HCT116 (cell line): ENCODE data around the gene CISD1. TPM values are rescaled to one million over a fixed set of nuclear protein-coding genes. Genes with fewer than 3 reads are reported as not detected.

ENCODE experiments used
- ATAC-seq: fragments of 200-7000 bp; cut with Tn5 transposase; 2 replicates; pipeline ENCODE4 v1.9.1; 2020; ENCODE audit warnings: mild to moderate bottlenecking, moderate library complexity
- BruUV-seq: library from RNA; stranded (reverse); fragments of 400-500 nt; replicated peaks from 2 replicates; lab custom pipeline; 2021; lab: Mats Ljungman, UMichigan
- CTCF ChIA-PET: fragments of 300-600 bp; sonication (Branson Sonifier 250); formaldehyde crosslinking; loops from one replicate; lab custom pipeline; 2021; ENCODE audit warnings: antibody characterized with exemption; lab: Charles Lee
- POLR2A ChIA-PET: fragments of 300-600, 350-600 bp; sonication (Branson Sonifier 250); formaldehyde crosslinking; loops from one replicate; lab custom pipeline; 2021; ENCODE audit warnings: antibody characterized with exemption; lab: Charles Lee
- RAD21 ChIA-PET, 2 experiments: fragments of 300-600 bp; sonication (Branson Sonifier 250); formaldehyde crosslinking; loops; one replicate each; lab custom pipeline; 2023; ENCODE audit warnings: low total read pairs in 2 of 2; ENCODE audit not compliant: uncharacterized antibody in 2 of 2, unreplicated experiment in 2 of 2, low non-redundant PET in 1 of 2; lab: Charles Lee
- DNase-seq: peaks from one replicate; pipeline ENCODE4 v3.0.0-alpha.2; 2010; ENCODE audit warnings: low read depth, low spot score
- H2AFZ ChIP-seq: fragments of 200-600 bp; shearing (Covaris generic), sonication (generic); 2 replicates; pipeline ENCODE4 v1.6.1; 2017; ENCODE audit warnings: low read depth, mixed run types, mixed read lengths, antibody characterized with exemption, low read length; ENCODE audit not compliant: poor library complexity, severe bottlenecking
- H3K27ac ChIP-seq: 2 replicates; pipeline ENCODE4 v1.5.1; 2012; ENCODE audit warnings: low read depth, low read length
- H3K27me3 ChIP-seq: fragments of 200-600 bp; sonication (generic); 2 replicates; pipeline ENCODE4 v1.6.1; 2016; ENCODE audit warnings: mixed run types, low read length, mixed read lengths; ENCODE audit not compliant: insufficient read depth
- H3K36me3 ChIP-seq, 2 experiments: fragments of 200-500 bp in 1 of 2; fragments of 200-600 bp in 1 of 2; sonication (Bioruptor generic) in 1 of 2; sonication (generic) in 1 of 2; 2 replicates each; pipeline versions ENCODE4 v1.5.1 to v1.6.1; 2014 to 2016; ENCODE audit warnings: low read length in 2 of 2, inconsistent platforms in 1 of 2, mixed read lengths in 1 of 2, mixed run types in 1 of 2; ENCODE audit not compliant: insufficient read depth in 2 of 2, control insufficient read depth in 1 of 2
- H3K4me1 ChIP-seq, 2 experiments: fragments of 200-600 bp in 1 of 2; sonication (generic) in 1 of 2; 2 replicates each; pipeline versions ENCODE4 v1.5.1 to v1.6.1; 2012 to 2017; ENCODE audit warnings: low read length in 2 of 2, inconsistent platforms in 1 of 2, mild to moderate bottlenecking in 1 of 2, mixed read lengths in 1 of 2, mixed run types in 1 of 2, moderate library complexity in 1 of 2; ENCODE audit not compliant: insufficient read depth in 2 of 2, control insufficient read depth in 1 of 2
- H3K4me2 ChIP-seq: fragments of 200-600 bp; sonication (generic); 2 replicates; pipeline ENCODE4 v1.6.1; 2017; ENCODE audit warnings: mixed run types, low read length, mixed read lengths
- H3K4me3 ChIP-seq, 2 experiments: fragments of 200-600 bp in 1 of 2; sonication (generic) in 1 of 2; replicated peaks in 1 of 2; 2 replicates each; pipeline ENCODE4 v1.5.1; 2011 to 2016; ENCODE audit warnings: low read length in 2 of 2, control low read depth in 1 of 2, low read depth in 1 of 2, mild to moderate bottlenecking in 1 of 2, mixed read lengths in 1 of 2, mixed run types in 1 of 2
- H3K79me2 ChIP-seq: fragments of 200-600 bp; sonication (generic); 2 replicates; pipeline ENCODE4 v1.6.1; 2017; ENCODE audit warnings: mild to moderate bottlenecking, mixed run types, low read length, moderate library complexity, mixed read lengths; ENCODE audit not compliant: insufficient read depth
- H3K9ac ChIP-seq: fragments of 200-600 bp; sonication (generic); 2 replicates; pipeline ENCODE4 v1.6.1; 2016; ENCODE audit warnings: low read length, mixed read lengths
- H3K9me2 ChIP-seq: fragments of 200-600 bp; sonication (generic), shearing (Covaris generic); 2 replicates; pipeline ENCODE4 v1.6.1; 2017; ENCODE audit warnings: mixed run types, mild to moderate bottlenecking, moderate library complexity; ENCODE audit not compliant: insufficient read depth
- H3K9me3 ChIP-seq, 2 experiments: fragments of 200-500 bp in 1 of 2; fragments of 200-600 bp in 1 of 2; sonication (Bioruptor generic) in 1 of 2; sonication (generic) in 1 of 2; 2 replicates each; pipeline ENCODE4 v1.6.1; 2014 to 2017; ENCODE audit warnings: low read length in 2 of 2, mixed read lengths in 2 of 2, inconsistent platforms in 1 of 2, low read depth in 1 of 2, mild to moderate bottlenecking in 1 of 2, mixed run types in 1 of 2, moderate library complexity in 1 of 2; ENCODE audit not compliant: control insufficient read depth in 1 of 2, insufficient read depth in 1 of 2
- H4K20me1 ChIP-seq: fragments of 200-600 bp; sonication (generic), shearing (Covaris generic); 2 replicates; pipeline ENCODE4 v1.6.1; 2017; ENCODE audit warnings: mixed run types, mild to moderate bottlenecking, moderate library complexity; ENCODE audit not compliant: insufficient read depth
- CBX3 ChIP-seq: IDR thresholded peaks from 2 replicates; pipeline ENCODE4 v1.6.1; 2012; ENCODE audit warnings: low read depth
- CEBPB ChIP-seq: IDR thresholded peaks from 2 replicates; pipeline ENCODE4 v1.6.1; 2012; ENCODE audit warnings: low read depth
- CTCF ChIP-seq, 3 experiments: fragments of 200-600 bp in 1 of 3; sonication (generic) in 1 of 3; IDR thresholded peaks in 2 of 3; conservative IDR thresholded peaks in 1 of 3; 2 replicates each; pipeline ENCODE4 v1.5.1; 2012 to 2017; ENCODE audit warnings: low read depth in 2 of 3, low read length in 2 of 3, antibody characterized with exemption in 1 of 3, borderline replicate concordance in 1 of 3, control low read depth in 1 of 3, mild to moderate bottlenecking in 1 of 3, mixed read lengths in 1 of 3, mixed run types in 1 of 3, moderate library complexity in 1 of 3; ENCODE audit not compliant: insufficient read depth in 1 of 3
- EGR1 ChIP-seq: IDR thresholded peaks from 2 replicates; pipeline ENCODE4 v1.6.1; 2012; ENCODE audit warnings: low read depth
- ELF1 ChIP-seq: IDR thresholded peaks from 2 replicates; pipeline ENCODE4 v1.6.1; 2012; ENCODE audit warnings: low read depth, borderline replicate concordance
- EZH2 ChIP-seq: fragments of 200-600 bp; sonication (generic); IDR thresholded peaks from 2 replicates; pipeline ENCODE4 v1.6.1; 2017; ENCODE audit warnings: antibody characterized with exemption, mixed run types
- FOSL1 ChIP-seq: IDR thresholded peaks from 2 replicates; pipeline ENCODE4 v1.6.1; 2012; ENCODE audit warnings: low read depth
- JUND ChIP-seq: IDR thresholded peaks from 2 replicates; pipeline ENCODE4 v1.6.1; 2012
- POLR2A ChIP-seq: IDR thresholded peaks from 2 replicates; pipeline ENCODE4 v1.7.0; 2011; ENCODE audit warnings: borderline replicate concordance; ENCODE audit not compliant: insufficient read depth, insufficient read length; ENCODE audit errors: extremely low read depth
- RAD21 ChIP-seq: IDR thresholded peaks from 2 replicates; pipeline ENCODE4 v1.6.1; 2012; ENCODE audit warnings: low read depth, mild to moderate bottlenecking
- SIN3A ChIP-seq: IDR thresholded peaks from 2 replicates; pipeline ENCODE4 v1.6.1; 2012; ENCODE audit warnings: low read depth
- SP1 ChIP-seq: IDR thresholded peaks from 2 replicates; pipeline ENCODE4 v1.6.1; 2012; ENCODE audit warnings: low read depth
- TCF7L2 ChIP-seq: IDR thresholded peaks from 2 replicates; pipeline ENCODE4 v1.7.0; 2011; ENCODE audit warnings: borderline replicate concordance, inconsistent platforms; ENCODE audit not compliant: insufficient read depth, insufficient read length; ENCODE audit errors: extremely low read depth
- ZFX ChIP-seq: fragments of 450-650 bp; IDR thresholded peaks from 2 replicates; pipeline ENCODE4 v1.6.1; 2017
- ZNF274 ChIP-seq: fragments of 200-500 bp; sonication (Bioruptor generic); IDR thresholded peaks from 2 replicates; pipeline ENCODE4 v1.6.1; 2014; ENCODE audit warnings: mild to moderate bottlenecking, low read depth, low read length, inconsistent platforms
- intact Hi-C: fragments of 100-400 bp; cut with micrococcal nuclease; formaldehyde crosslinking; loops from 2 replicates; pipeline ENCODE4 v1.10.0; 2022
- total RNA-seq: library from RNA; stranded (reverse); gene quantifications from one replicate; pipeline ENCODE4 v1.2.1, GENCODE V29; 2021; ENCODE audit not compliant: unreplicated experiment
- TF ChIP-seq, protein P1 (sequence below): IDR thresholded peaks from 2 replicates; pipeline ENCODE4 v1.6.1; 2012
- TF ChIP-seq, protein P2 (sequence below): IDR thresholded peaks from 2 replicates; pipeline ENCODE4 v1.6.1; 2012
- TF ChIP-seq, protein P3 (sequence below): IDR thresholded peaks from 2 replicates; pipeline ENCODE4 v1.6.1; 2011; ENCODE audit warnings: mild to moderate bottlenecking, low read length, moderate library complexity; ENCODE audit not compliant: insufficient replicate concordance; ENCODE audit errors: extremely low read depth

Gene CISD1
- total RNA-seq, 1 experiment from 2014 or later: 47.3 TPM

GRCh38 chr10:58328233-58328632 is 59.3 kb downstream of the CISD1 start:
- Histone ChIP-seq H3K27ac (no peak overlapping the region), H3K27me3 (no peaks in the 10 kb centered on the region), H2AFZ (no peak overlapping the region), H3K79me2 (no peaks in the 10 kb centered on the region), H3K36me3 (no peaks in the 10 kb centered on the region), H3K9ac (no peak overlapping the region), H4K20me1 (no peaks in the 10 kb centered on the region), H3K4me2 (no peak overlapping the region), H3K9me2 (no peaks in the 10 kb centered on the region), H3K4me1 (no peaks in the 10 kb centered on the region), H3K4me3 (no peak overlapping the region), H3K9me3 (no peaks in the 10 kb centered on the region)
- ChIA-PET POLR2A (no interaction called here), RAD21 (no interaction called here), CTCF (no interaction called here)
- intact Hi-C loops: no loop called here
- no peak for TF ChIP-seq RAD21
- no peak for TF ChIP-seq TCF7L2
- TF ChIP-seq SIN3A: no peak
- TF ChIP-seq, protein P1, sequence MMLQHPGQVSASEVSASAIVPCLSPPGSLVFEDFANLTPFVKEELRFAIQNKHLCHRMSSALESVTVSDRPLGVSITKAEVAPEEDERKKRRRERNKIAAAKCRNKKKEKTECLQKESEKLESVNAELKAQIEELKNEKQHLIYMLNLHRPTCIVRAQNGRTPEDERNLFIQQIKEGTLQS: no peak
- no peak for TF ChIP-seq CBX3
- no peak for TF ChIP-seq ZFX
- no peak for TF ChIP-seq EZH2
- no peak for DNase-seq
- ATAC-seq: no peak
- no TSS peak for BruUV-seq

- ATAC-seq: no peak
- H3K9me2 ChIP-seq: no peaks in the 10 kb centered on the region
- RAD21 ChIA-PET: no interaction called here
- CTCF ChIA-PET: no interaction called here
- peaks cover 2% of the 10 kb centered on the region; the same call in 1 of the 2 replicates for H3K79me2 ChIP-seq
- no peaks in the 10 kb centered on the region for H3K9me3 ChIP-seq
- intact Hi-C loops: no loop called here
- no peak overlapping the region for H3K27ac ChIP-seq
- POLR2A ChIA-PET: no interaction called here
- DNase-seq: no peak
- H4K20me1 ChIP-seq: no peaks in the 10 kb centered on the region
- BruUV-seq: no TSS peak
- H2AFZ ChIP-seq: no peak overlapping the region
- no peak overlapping the region for H3K4me2 ChIP-seq
- H3K27me3 ChIP-seq: no peaks in the 10 kb centered on the region
- H3K4me3 ChIP-seq: no peak overlapping the region
- H3K4me1 ChIP-seq: peaks cover 0 to 7% of the 10 kb centered on the region in 2 experiments; a peak in 2 of 4 replicates
- no peaks in the 10 kb centered on the region for H3K36me3 ChIP-seq
- no peak overlapping the region for H3K9ac ChIP-seq
- TF ChIP-seq TCF7L2 (no peak), ELF1 (no peak), SP1 (no peak), ZFX (no peak), POLR2A (no peak), JUND (no peak), FOSL1 (no peak), ZNF274 (no peak), EGR1 (no peak), CEBPB (no peak), CBX3 (no peak), CTCF (IDR thresholded peaks at IDR 0.05 in 2 of 3, conservative IDR thresholded peaks at IDR 0.05 in 1 of 3; ENCODE audit: borderline replicate concordance in 1 of 3, insufficient read depth in 1 of 3, low read depth in 2 of 3, low read length in 2 of 3) (no peak), SIN3A (no peak)
- TF ChIP-seq, protein P1: no peak
- TF ChIP-seq, protein P2, sequence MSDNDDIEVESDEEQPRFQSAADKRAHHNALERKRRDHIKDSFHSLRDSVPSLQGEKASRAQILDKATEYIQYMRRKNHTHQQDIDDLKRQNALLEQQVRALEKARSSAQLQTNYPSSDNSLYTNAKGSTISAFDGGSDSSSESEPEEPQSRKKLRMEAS: no peak
- TF ChIP-seq, protein P3, sequence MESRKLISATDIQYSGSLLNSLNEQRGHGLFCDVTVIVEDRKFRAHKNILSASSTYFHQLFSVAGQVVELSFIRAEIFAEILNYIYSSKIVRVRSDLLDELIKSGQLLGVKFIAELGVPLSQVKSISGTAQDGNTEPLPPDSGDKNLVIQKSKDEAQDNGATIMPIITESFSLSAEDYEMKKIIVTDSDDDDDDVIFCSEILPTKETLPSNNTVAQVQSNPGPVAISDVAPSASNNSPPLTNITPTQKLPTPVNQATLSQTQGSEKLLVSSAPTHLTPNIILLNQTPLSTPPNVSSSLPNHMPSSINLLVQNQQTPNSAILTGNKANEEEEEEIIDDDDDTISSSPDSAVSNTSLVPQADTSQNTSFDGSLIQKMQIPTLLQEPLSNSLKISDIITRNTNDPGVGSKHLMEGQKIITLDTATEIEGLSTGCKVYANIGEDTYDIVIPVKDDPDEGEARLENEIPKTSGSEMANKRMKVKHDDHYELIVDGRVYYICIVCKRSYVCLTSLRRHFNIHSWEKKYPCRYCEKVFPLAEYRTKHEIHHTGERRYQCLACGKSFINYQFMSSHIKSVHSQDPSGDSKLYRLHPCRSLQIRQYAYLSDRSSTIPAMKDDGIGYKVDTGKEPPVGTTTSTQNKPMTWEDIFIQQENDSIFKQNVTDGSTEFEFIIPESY: no peak
Measured at GRCh38 chr10:58330431-58330830, 61.5 kb downstream of the CISD1 start.
